ENCODE measurements around the gene EFNA5.

DNA sequence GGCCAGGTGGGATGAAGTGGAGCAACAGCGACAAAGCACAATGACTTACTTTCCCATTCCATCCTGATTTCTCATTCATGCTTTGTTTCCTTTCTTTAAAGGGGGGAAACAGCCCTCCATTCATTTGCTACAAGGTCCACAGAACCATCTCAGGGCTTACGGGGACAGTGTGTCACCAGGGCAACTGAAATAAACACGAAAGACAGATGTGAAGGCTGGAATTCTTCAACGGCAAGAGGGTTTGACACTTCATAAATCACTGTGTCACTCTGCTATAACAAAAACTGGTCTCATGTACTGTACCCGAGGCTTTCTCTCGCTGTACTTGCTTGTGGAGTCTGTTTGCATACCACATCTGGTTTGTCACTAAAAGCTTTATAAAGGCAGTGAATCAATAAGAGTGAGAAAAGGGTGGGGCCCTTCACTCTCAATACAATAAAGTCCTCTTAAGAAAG lies 150.8 kb downstream of the EFNA5 start:
- TF ChIP-seq EZH2phosphoT487 (IDR thresholded peaks at IDR 0.05; ENCODE audit: insufficient read depth, low read depth) (no peak), EZH2 (IDR thresholded peaks at IDR 0.05; ENCODE audit: insufficient read depth, poor library complexity, severe bottlenecking) (no peak)
